ENCODE measurements around the gene SP2.

GRCh38 chr17:47948706-47949196 is 52.7 kb downstream of the SP2 start:
- TF ChIP-seq, protein P1, sequence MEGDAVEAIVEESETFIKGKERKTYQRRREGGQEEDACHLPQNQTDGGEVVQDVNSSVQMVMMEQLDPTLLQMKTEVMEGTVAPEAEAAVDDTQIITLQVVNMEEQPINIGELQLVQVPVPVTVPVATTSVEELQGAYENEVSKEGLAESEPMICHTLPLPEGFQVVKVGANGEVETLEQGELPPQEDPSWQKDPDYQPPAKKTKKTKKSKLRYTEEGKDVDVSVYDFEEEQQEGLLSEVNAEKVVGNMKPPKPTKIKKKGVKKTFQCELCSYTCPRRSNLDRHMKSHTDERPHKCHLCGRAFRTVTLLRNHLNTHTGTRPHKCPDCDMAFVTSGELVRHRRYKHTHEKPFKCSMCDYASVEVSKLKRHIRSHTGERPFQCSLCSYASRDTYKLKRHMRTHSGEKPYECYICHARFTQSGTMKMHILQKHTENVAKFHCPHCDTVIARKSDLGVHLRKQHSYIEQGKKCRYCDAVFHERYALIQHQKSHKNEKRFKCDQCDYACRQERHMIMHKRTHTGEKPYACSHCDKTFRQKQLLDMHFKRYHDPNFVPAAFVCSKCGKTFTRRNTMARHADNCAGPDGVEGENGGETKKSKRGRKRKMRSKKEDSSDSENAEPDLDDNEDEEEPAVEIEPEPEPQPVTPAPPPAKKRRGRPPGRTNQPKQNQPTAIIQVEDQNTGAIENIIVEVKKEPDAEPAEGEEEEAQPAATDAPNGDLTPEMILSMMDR (IDR thresholded peaks at IDR 0.05; ENCODE audit: low read depth, low read length): no peak
- no peak for TF ChIP-seq EZH2phosphoT487 (IDR thresholded peaks at IDR 0.05; ENCODE audit: low read depth)

All from OCI-LY3 (cell line).